ENCODE data around the gene HIVEP3. TPM values are rescaled to one million over a fixed set of nuclear protein-coding genes. Genes with fewer than 3 reads are reported as not detected.
A peak's percentile ranks its signal among the peaks of the same experiment; 100 is the strongest.

Gene HIVEP3
- total RNA-seq, 1 donor from 2014 or later: 5.7 TPM

DNA sequence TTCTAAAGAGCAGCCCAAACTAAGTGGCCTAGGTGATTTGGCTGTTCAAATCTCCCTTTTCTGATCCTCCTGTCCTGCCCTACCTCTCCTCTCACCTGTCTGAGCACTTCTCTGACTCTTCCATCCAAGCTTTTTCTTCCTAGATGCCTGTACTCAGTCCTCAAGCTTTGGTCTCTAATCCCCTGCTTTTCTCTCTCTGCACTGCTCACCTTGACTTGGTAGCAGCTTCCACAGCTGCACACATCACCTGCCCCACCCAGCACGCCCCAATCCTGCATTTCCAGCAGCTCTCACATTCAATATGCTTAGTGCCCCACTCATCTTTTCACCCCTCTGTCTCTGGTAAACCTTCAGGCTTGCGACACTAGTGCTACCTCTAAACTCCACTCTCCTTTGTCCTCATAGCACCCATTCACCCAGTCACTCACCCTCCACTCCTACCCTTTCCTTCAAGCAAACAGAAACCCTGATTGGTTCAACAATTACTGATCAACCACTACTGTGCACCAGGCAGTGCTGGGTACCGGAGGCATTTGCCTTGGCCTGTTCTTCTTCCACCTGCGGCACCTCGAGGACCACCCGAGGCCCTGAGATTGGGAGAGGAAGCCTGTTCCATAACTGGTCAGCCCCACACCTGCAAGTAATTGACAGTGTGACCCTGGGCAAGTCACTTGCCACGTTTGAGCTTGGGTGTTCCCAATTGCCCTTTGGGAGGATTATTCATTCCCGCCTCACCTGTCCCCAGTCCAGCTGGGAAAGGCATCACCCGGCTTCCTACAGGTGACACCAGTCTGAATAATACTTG is 298.2 kb downstream of the HIVEP3 start:
- peaks cover 18% of the 10 kb centered on the region for H3K4me1 ChIP-seq
- H3K27ac ChIP-seq (replicated peaks): no peak overlapping the region
- H3K36me3 ChIP-seq: no peaks in the 10 kb centered on the region
- no peaks in the 10 kb centered on the region for H3K27me3 ChIP-seq (ENCODE audit: low read depth)
- intact Hi-C loops (cut with micrococcal nuclease): no loop called here
- TF ChIP-seq, protein P1, sequence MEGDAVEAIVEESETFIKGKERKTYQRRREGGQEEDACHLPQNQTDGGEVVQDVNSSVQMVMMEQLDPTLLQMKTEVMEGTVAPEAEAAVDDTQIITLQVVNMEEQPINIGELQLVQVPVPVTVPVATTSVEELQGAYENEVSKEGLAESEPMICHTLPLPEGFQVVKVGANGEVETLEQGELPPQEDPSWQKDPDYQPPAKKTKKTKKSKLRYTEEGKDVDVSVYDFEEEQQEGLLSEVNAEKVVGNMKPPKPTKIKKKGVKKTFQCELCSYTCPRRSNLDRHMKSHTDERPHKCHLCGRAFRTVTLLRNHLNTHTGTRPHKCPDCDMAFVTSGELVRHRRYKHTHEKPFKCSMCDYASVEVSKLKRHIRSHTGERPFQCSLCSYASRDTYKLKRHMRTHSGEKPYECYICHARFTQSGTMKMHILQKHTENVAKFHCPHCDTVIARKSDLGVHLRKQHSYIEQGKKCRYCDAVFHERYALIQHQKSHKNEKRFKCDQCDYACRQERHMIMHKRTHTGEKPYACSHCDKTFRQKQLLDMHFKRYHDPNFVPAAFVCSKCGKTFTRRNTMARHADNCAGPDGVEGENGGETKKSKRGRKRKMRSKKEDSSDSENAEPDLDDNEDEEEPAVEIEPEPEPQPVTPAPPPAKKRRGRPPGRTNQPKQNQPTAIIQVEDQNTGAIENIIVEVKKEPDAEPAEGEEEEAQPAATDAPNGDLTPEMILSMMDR (IDR thresholded peaks at IDR 0.05; ENCODE audit: borderline replicate concordance): no peak
- no peak overlapping the region for H3K4me3 ChIP-seq
- no peaks in the 10 kb centered on the region for H3K9me3 ChIP-seq (replicated peaks)
- DNase-seq: no peak

DNA sequence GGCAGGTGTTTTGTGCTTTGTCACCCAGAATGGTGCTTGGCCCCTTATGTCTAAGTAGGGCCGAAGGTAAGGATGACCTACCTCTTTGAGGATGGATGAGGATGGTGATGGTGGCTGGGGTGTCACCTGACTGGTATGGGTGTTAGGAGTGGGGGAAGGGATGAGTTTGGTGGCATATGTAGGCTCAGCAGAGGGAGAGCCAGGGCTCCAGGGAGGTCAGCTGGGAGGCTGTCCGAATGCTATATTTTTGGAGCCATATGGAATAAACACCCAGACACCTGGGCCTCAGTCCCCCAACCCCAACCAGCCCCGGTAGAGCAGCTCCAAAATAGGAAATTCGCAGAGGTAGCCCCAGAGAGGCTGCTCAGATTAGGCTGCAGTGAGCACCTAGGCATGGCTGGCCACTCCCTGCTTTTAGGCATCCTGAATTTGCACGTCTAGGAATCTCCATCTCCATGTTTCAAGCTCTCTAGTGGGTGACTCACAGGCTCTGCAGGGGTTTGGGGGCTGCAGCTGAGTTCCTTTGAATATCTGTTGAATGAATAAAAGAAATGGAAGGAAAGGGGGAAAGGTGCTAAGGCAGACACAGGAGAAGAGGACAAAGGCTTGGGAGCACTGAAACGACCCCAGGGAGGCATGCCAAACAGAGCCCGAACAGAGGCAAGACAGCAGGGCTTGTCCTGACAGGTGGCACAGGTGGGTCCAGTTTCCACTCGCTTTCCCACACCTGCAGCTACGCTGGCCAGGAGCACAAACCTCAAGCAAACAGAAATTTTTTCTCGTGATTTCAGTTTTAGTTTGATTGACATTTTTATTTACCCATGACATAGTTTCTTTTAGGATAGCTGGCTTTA is 299.0 kb downstream of the HIVEP3 start:
- intact Hi-C loops (cut with micrococcal nuclease): no loop called here
- Histone ChIP-seq H3K36me3 (no peaks in the 10 kb centered on the region), H3K27me3 (ENCODE audit: low read depth) (no peaks in the 10 kb centered on the region), H3K4me1 (peaks cover 18% of the 10 kb centered on the region), H3K4me3 (no peak overlapping the region), H3K27ac (replicated peaks) (no peak overlapping the region), H3K9me3 (replicated peaks) (no peaks in the 10 kb centered on the region)
- TF ChIP-seq, protein P1 (IDR thresholded peaks at IDR 0.05; ENCODE audit: borderline replicate concordance): no peak
- no peak for DNase-seq

DNA sequence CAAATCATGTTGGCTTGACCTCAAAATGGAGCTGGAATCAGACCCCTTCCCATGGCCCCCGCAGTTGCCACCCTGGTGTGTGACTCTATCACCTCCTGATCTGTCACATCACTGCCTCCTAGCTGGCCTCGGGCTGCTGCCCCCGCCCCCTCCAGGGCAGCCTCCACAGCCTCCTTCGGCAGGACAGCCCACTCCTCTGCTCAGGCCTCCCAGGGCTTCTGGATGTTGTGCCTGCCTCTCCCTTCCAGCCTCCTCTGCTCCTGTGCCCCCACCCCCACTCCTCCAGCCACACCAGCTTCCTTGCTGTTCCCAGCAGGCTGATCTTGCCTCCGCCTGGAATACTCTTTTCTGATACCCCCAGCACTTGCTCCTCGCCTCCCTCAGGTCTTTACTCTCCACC is 299.9 kb downstream of the HIVEP3 start:
- DNase-seq: no peak
- no peak overlapping the region for H3K4me3 ChIP-seq
- H3K27me3 ChIP-seq (ENCODE audit: low read depth): no peaks in the 10 kb centered on the region
- peaks cover 18% of the 10 kb centered on the region for H3K4me1 ChIP-seq
- H3K9me3 ChIP-seq (replicated peaks): no peaks in the 10 kb centered on the region
- TF ChIP-seq, protein P1 (IDR thresholded peaks at IDR 0.05; ENCODE audit: borderline replicate concordance): no peak
- no peaks in the 10 kb centered on the region for H3K36me3 ChIP-seq
- H3K27ac ChIP-seq (replicated peaks): no peak overlapping the region
- intact Hi-C loops (cut with micrococcal nuclease): no loop called here

DNA sequence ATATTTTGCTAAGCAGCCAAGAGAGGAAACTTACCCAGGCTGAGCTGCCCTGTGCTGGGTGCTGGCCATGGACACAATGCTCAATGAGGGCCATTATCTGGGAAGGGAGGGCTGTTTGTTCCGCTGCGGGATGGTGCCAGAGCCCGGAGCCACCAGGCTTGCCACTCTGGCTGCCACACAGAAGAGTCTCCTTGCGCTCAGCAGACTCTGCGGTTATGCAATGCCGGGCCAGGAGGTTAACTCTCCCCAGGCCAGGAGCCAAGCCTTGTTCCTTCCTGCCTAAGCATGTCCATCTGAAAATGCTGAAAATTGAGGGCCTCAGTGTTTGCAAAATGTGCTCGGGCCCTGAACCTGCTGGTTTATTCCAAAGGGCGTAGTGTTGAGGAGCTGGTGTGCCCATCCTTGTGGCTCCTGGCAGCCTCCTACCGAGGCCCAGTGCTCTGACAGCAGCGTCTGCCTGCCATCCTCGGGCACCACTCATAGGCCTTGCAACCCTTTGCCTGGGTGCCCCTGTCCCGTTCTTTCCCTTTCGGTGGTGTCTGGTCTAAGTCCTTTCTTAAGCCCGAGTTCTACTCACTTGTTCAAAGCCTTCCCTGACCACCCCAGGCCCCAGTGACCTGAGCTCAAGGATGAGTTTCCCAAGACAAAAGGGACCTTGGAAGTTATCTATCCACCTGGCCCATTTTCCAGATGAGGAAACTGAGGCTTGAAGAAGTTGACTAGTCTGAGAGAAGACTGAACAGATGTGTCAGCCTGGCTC is 300.5 kb downstream of the HIVEP3 start:
- peaks cover 18% of the 10 kb centered on the region for H3K4me1 ChIP-seq
- H3K9me3 ChIP-seq (replicated peaks): no peaks in the 10 kb centered on the region
- TF ChIP-seq, protein P1 (IDR thresholded peaks at IDR 0.05; ENCODE audit: borderline replicate concordance): no peak
- peak; percentile 87 for DNase-seq
- H3K27me3 ChIP-seq (ENCODE audit: low read depth): no peaks in the 10 kb centered on the region
- intact Hi-C loops (cut with micrococcal nuclease): no loop called here
- H3K4me3 ChIP-seq: no peak overlapping the region
- peak overlapping the region; percentile 43 for H3K27ac ChIP-seq (replicated peaks)
- H3K36me3 ChIP-seq: no peaks in the 10 kb centered on the region

DNA sequence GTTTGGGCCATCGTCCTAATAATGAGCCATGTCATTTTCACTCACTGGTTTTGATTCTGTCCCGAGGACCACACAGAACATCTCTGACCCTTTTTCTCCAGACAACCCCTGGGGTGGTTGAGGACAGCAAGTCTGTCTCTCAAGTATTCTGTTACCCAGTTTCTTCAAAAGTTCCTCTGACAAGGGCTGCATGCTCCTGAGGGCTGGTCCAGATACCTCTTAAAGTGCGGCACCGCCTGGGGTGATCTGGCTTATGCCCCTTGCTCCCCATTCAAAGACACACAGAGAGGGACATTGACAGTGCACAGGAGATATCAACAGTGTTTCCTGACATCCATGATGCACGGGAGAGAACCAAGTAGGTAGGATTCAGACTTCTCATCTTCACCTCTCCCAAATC is 301.4 kb downstream of the HIVEP3 start:
- intact Hi-C loops (cut with micrococcal nuclease): no loop called here

More for the DNA sequence above, 301.4 kb downstream of the HIVEP3 start:
- Histone ChIP-seq H3K4me1 (peaks cover 18% of the 10 kb centered on the region), H3K9me3 (replicated peaks) (no peaks in the 10 kb centered on the region), H3K4me3 (no peak overlapping the region), H3K27ac (replicated peaks) (peak overlapping the region; percentile 13), H3K27me3 (ENCODE audit: low read depth) (no peaks in the 10 kb centered on the region), H3K36me3 (no peaks in the 10 kb centered on the region)
- TF ChIP-seq, protein P1 (IDR thresholded peaks at IDR 0.05; ENCODE audit: borderline replicate concordance): no peak
- no peak for DNase-seq

Data from left ventricle myocardium inferior (tissue), 1 donor.